ENCODE data around the gene AGPAT2. TPM values are rescaled to one million over a fixed set of nuclear protein-coding genes. Genes with fewer than 3 reads are reported as not detected.

AGPAT2 gene
- total RNA-seq, 1 experiment from 2014 or later = 40.2 TPM

DNA sequence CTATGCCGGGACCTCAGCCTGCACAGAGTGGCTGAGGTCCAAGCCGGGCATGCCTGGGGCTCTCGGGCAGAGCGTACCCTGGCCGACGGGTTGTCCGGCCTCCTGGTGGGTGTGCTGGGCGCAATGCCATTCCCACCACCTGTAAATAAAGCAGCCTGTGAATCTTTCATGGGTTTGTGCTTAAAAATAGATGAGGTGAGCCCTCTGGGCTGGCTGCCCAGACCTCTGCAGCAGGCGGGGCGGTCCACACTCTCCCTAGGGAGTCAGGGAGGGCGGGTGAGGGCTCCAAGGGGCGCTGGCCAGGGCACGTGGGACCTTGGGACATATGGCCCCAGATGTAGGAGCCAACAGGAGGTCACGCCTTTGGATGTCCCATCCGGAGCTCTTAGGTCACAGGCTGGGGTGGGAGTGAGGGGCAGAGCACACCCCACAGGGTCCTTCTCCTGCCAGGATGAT, 3.6 kb upstream of the AGPAT2 start (continued):
- TF ChIP-seq, protein P1, sequence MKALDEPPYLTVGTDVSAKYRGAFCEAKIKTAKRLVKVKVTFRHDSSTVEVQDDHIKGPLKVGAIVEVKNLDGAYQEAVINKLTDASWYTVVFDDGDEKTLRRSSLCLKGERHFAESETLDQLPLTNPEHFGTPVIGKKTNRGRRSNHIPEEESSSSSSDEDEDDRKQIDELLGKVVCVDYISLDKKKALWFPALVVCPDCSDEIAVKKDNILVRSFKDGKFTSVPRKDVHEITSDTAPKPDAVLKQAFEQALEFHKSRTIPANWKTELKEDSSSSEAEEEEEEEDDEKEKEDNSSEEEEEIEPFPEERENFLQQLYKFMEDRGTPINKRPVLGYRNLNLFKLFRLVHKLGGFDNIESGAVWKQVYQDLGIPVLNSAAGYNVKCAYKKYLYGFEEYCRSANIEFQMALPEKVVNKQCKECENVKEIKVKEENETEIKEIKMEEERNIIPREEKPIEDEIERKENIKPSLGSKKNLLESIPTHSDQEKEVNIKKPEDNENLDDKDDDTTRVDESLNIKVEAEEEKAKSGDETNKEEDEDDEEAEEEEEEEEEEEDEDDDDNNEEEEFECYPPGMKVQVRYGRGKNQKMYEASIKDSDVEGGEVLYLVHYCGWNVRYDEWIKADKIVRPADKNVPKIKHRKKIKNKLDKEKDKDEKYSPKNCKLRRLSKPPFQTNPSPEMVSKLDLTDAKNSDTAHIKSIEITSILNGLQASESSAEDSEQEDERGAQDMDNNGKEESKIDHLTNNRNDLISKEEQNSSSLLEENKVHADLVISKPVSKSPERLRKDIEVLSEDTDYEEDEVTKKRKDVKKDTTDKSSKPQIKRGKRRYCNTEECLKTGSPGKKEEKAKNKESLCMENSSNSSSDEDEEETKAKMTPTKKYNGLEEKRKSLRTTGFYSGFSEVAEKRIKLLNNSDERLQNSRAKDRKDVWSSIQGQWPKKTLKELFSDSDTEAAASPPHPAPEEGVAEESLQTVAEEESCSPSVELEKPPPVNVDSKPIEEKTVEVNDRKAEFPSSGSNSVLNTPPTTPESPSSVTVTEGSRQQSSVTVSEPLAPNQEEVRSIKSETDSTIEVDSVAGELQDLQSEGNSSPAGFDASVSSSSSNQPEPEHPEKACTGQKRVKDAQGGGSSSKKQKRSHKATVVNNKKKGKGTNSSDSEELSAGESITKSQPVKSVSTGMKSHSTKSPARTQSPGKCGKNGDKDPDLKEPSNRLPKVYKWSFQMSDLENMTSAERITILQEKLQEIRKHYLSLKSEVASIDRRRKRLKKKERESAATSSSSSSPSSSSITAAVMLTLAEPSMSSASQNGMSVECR (CRISPR knock-in tag; IDR thresholded peaks at IDR 0.05; ENCODE audit: borderline replicate concordance) = no peak

DNA sequence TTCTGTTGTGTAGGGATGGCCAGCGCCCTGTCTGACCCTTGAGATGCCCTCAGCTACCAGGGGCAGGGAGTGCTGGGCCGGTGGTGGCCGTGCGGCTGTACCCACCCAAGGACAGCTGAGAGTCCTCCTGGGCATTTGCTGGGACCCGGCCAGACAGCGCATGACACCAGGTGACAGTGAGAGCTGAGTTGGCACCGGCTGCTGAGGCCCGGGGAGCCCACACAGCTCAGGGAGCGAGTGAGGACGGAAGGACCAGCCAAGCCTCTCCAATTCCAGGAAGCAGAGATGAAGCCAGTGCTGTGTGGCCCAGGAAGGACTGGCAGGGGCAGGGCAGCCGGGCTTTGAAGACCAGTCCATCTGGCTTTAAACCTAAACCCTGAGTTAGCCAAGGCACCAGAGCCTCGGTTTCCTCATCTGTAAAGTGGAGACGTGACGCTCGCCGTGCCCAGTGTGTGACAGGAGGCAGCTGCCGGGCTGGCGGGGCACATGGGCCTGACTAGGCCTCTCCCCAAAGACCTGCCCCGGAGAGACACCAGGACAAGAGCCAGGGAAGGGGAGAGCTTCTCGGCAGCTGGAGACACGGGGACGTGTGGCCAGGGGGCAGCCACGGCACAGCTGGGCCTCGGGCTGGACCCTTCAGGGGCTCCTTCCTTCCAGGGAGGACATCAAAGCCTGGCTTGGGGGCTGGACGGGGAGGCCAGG, 3.0 kb upstream of the AGPAT2 start:
- Mint-ChIP-seq H3K4me1 (peaks cover 14% of the 10 kb centered on the region), H3K27ac (no peak overlapping the region), H3K36me3 (no peaks in the 10 kb centered on the region), H3K27me3 (ENCODE audit: low read depth) (no peaks in the 10 kb centered on the region; the same call in 1 of the 2 replicates), H3K4me3 (no peak overlapping the region), H3K9me3 (no peaks in the 10 kb centered on the region)
- CTCF ChIA-PET = interaction anchor here (1.1 to 4.9 kb wide), 2 partner anchors 18 to 206 kb away, joined by 3 to 44 read pairs; no protein-coding TSS in a partner anchor
- POLR2A ChIA-PET = interaction anchor here (0.6 kb wide), 1 partner anchor 210 kb away, joined by 3 read pairs; no protein-coding TSS in a partner anchor
- DNase-seq (ENCODE audit: low spot score) (no peak), ATAC-seq (no peak)
- no peak for TF ChIP-seq TP53 (CRISPR knock-in tag; IDR thresholded peaks at IDR 0.05)
- no peak for TF ChIP-seq CREM (CRISPR knock-in tag; IDR thresholded peaks at IDR 0.05)
- TF ChIP-seq OVOL2 (CRISPR knock-in tag; IDR thresholded peaks at IDR 0.05; ENCODE audit: borderline replicate concordance) = no peak
- no peak for TF ChIP-seq ATF1 (CRISPR knock-in tag; IDR thresholded peaks at IDR 0.05)
- TF ChIP-seq, protein P2, sequence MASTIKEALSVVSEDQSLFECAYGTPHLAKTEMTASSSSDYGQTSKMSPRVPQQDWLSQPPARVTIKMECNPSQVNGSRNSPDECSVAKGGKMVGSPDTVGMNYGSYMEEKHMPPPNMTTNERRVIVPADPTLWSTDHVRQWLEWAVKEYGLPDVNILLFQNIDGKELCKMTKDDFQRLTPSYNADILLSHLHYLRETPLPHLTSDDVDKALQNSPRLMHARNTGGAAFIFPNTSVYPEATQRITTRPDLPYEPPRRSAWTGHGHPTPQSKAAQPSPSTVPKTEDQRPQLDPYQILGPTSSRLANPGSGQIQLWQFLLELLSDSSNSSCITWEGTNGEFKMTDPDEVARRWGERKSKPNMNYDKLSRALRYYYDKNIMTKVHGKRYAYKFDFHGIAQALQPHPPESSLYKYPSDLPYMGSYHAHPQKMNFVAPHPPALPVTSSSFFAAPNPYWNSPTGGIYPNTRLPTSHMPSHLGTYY (CRISPR knock-in tag; IDR thresholded peaks at IDR 0.05) = no peak
- TF ChIP-seq, protein P3, sequence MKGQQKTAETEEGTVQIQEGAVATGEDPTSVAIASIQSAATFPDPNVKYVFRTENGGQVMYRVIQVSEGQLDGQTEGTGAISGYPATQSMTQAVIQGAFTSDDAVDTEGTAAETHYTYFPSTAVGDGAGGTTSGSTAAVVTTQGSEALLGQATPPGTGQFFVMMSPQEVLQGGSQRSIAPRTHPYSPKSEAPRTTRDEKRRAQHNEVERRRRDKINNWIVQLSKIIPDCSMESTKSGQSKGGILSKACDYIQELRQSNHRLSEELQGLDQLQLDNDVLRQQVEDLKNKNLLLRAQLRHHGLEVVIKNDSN (CRISPR knock-in tag; IDR thresholded peaks at IDR 0.05) = no peak
- TF ChIP-seq GABPB1 (CRISPR knock-in tag; IDR thresholded peaks at IDR 0.05) = no peak
- no peak for TF ChIP-seq TEAD4 (CRISPR knock-in tag; IDR thresholded peaks at IDR 0.05)
- no peak for TF ChIP-seq ZBTB21 (CRISPR knock-in tag; IDR thresholded peaks at IDR 0.05; ENCODE audit: borderline replicate concordance)
- TF ChIP-seq, protein P4, sequence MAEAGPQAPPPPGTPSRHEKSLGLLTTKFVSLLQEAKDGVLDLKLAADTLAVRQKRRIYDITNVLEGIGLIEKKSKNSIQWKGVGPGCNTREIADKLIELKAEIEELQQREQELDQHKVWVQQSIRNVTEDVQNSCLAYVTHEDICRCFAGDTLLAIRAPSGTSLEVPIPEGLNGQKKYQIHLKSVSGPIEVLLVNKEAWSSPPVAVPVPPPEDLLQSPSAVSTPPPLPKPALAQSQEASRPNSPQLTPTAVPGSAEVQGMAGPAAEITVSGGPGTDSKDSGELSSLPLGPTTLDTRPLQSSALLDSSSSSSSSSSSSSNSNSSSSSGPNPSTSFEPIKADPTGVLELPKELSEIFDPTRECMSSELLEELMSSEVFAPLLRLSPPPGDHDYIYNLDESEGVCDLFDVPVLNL (CRISPR knock-in tag; IDR thresholded peaks at IDR 0.05; ENCODE audit: borderline replicate concordance, low read depth) = no peak
- TF ChIP-seq NR2C2 (CRISPR knock-in tag; IDR thresholded peaks at IDR 0.05) = no peak
- no peak for TF ChIP-seq GRHL2 (CRISPR knock-in tag; IDR thresholded peaks at IDR 0.05; ENCODE audit: insufficient replicate concordance, severe bottlenecking)
- no peak for TF ChIP-seq SOX15 (CRISPR knock-in tag; IDR thresholded peaks at IDR 0.05)
- TF ChIP-seq, protein P5, sequence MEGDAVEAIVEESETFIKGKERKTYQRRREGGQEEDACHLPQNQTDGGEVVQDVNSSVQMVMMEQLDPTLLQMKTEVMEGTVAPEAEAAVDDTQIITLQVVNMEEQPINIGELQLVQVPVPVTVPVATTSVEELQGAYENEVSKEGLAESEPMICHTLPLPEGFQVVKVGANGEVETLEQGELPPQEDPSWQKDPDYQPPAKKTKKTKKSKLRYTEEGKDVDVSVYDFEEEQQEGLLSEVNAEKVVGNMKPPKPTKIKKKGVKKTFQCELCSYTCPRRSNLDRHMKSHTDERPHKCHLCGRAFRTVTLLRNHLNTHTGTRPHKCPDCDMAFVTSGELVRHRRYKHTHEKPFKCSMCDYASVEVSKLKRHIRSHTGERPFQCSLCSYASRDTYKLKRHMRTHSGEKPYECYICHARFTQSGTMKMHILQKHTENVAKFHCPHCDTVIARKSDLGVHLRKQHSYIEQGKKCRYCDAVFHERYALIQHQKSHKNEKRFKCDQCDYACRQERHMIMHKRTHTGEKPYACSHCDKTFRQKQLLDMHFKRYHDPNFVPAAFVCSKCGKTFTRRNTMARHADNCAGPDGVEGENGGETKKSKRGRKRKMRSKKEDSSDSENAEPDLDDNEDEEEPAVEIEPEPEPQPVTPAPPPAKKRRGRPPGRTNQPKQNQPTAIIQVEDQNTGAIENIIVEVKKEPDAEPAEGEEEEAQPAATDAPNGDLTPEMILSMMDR (IDR thresholded peaks at IDR 0.05) = no peak

All from WTC11 (cell line).